ENCODE results near the gene ARHGAP6. TPM values are rescaled to one million over a fixed set of nuclear protein-coding genes. Genes with fewer than 3 reads are reported as not detected.
A peak's percentile ranks its signal among the peaks of the same experiment; 100 is the strongest.

Gene ARHGAP6
- total and polyA plus RNA-seq, 9 of the 15 experiments (the other 6 are each of a cell fraction or from before 2014, with no cell fraction given), result 12.5 to 63.6 (median 41.8) TPM

DNA sequence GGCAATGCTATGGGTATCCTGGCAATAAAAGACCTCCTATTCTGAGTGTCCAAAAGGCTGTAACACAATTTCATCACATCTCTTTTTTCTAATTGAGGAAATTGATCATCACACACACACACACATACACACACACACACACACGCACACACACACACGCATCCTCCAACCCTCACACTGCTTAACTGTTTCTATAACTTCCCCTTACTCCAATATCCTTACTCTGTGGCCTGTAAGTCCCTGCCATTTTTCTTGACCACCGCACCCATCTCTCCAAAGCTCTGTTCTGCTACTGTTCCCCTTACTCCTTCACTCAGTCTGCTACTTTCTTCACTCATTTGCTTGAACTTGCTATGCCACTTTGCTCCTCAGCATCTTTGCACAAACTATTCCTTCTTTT is 256.9 kb downstream of the ARHGAP6 start (continued):
- TF ChIP-seq EHMT2 (IDR thresholded peaks at IDR 0.05) (0 out of 2 replicates have a peak, but pooled peaks have one; percentile 22), PTTG1 (tag; IDR thresholded peaks at IDR 0.05; ENCODE audit: low read depth) (no peak; the same call in 1 of the 2 replicates), ZNF785 (CRISPR knock-in tag; IDR thresholded peaks at IDR 0.05) (no peak), RBM25 (IDR thresholded peaks at IDR 0.05; ENCODE audit: low read depth, low read length, severe bottlenecking) (no peak), LCOR (CRISPR knock-in tag; IDR thresholded peaks at IDR 0.05) (no peak), CC2D1A (IDR thresholded peaks at IDR 0.05) (no peak), NFIX (CRISPR knock-in tag; IDR thresholded peaks at IDR 0.05; ENCODE audit: low read depth) (no peak), CHD4 (IDR thresholded peaks at IDR 0.05; ENCODE audit: insufficient read depth, insufficient replicate concordance, low read depth, low read length, poor library complexity, severe bottlenecking) (no peak), PHB2 (IDR thresholded peaks at IDR 0.05; ENCODE audit: low read depth) (no peak), NBN (IDR thresholded peaks at IDR 0.05; ENCODE audit: low read depth) (no peak), ZC3H8 (IDR thresholded peaks at IDR 0.05) (no peak), ARID1B (IDR thresholded peaks at IDR 0.05) (0 out of 2 replicates have a peak, but pooled peaks have one; percentile 24), KLF10 (CRISPR knock-in tag; IDR thresholded peaks at IDR 0.05) (no peak), NFATC3 (IDR thresholded peaks at IDR 0.05) (no peak), CBX8 (IDR thresholded peaks at IDR 0.05; ENCODE audit: borderline replicate concordance, extremely low read depth, low read depth, low read length, poor library complexity, severe bottlenecking) (no peak), NR2F6 (CRISPR knock-in tag; IDR thresholded peaks at IDR 0.05) (no peak), RFX1 (IDR thresholded peaks at IDR 0.05) (no peak), FOXA1 (IDR thresholded peaks at IDR 0.05; ENCODE audit: borderline replicate concordance) (no peak), POLR3A (IDR thresholded peaks at IDR 0.05; ENCODE audit: borderline replicate concordance, extremely low read depth, insufficient read depth, insufficient read length) (no peak)
- TF ChIP-seq, protein P1, sequence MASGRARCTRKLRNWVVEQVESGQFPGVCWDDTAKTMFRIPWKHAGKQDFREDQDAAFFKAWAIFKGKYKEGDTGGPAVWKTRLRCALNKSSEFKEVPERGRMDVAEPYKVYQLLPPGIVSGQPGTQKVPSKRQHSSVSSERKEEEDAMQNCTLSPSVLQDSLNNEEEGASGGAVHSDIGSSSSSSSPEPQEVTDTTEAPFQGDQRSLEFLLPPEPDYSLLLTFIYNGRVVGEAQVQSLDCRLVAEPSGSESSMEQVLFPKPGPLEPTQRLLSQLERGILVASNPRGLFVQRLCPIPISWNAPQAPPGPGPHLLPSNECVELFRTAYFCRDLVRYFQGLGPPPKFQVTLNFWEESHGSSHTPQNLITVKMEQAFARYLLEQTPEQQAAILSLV (tag; IDR thresholded peaks at IDR 0.05), result no peak
- TF ChIP-seq, protein P2, sequence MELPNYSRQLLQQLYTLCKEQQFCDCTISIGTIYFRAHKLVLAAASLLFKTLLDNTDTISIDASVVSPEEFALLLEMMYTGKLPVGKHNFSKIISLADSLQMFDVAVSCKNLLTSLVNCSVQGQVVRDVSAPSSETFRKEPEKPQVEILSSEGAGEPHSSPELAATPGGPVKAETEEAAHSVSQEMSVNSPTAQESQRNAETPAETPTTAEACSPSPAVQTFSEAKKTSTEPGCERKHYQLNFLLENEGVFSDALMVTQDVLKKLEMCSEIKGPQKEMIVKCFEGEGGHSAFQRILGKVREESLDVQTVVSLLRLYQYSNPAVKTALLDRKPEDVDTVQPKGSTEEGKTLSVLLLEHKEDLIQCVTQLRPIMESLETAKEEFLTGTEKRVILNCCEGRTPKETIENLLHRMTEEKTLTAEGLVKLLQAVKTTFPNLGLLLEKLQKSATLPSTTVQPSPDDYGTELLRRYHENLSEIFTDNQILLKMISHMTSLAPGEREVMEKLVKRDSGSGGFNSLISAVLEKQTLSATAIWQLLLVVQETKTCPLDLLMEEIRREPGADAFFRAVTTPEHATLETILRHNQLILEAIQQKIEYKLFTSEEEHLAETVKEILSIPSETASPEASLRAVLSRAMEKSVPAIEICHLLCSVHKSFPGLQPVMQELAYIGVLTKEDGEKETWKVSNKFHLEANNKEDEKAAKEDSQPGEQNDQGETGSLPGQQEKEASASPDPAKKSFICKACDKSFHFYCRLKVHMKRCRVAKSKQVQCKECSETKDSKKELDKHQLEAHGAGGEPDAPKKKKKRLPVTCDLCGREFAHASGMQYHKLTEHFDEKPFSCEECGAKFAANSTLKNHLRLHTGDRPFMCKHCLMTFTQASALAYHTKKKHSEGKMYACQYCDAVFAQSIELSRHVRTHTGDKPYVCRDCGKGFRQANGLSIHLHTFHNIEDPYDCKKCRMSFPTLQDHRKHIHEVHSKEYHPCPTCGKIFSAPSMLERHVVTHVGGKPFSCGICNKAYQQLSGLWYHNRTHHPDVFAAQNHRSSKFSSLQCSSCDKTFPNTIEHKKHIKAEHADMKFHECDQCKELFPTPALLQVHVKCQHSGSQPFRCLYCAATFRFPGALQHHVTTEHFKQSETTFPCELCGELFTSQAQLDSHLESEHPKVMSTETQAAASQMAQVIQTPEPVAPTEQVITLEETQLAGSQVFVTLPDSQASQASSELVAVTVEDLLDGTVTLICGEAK (IDR thresholded peaks at IDR 0.05), result no peak
- TF ChIP-seq, protein P2 (CRISPR knock-in tag; IDR thresholded peaks at IDR 0.05), result no peak
